ENCODE results near the gene PRMT3. TPM values are rescaled to one million over a fixed set of nuclear protein-coding genes. Genes with fewer than 3 reads are reported as not detected.

PRMT3 gene
- total and polyA plus RNA-seq, 2 of the 13 experiments (the other 11 are each of a cell fraction or from before 2014, with no cell fraction given) = 9.1 to 27.7 TPM

GRCh38 chr11:20387261-20388095 is at the start of gene PRMT3 (continued):
- TF ChIP-seq, protein P1, sequence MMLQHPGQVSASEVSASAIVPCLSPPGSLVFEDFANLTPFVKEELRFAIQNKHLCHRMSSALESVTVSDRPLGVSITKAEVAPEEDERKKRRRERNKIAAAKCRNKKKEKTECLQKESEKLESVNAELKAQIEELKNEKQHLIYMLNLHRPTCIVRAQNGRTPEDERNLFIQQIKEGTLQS (CRISPR knock-in tag; IDR thresholded peaks at IDR 0.05) = 0 out of 2 replicates have a peak, but pooled peaks have one; percentile 7
- peak; percentile 94 for TF ChIP-seq CREB1 (IDR thresholded peaks at IDR 0.05)
- TF ChIP-seq CREB1 (CRISPR knock-in tag; IDR thresholded peaks at IDR 0.05) = peak; percentile 97
- peak; percentile 92; the same call in 1 of the 2 replicates for TF ChIP-seq ZNF773 (CRISPR knock-in tag; IDR thresholded peaks at IDR 0.05; ENCODE audit: borderline replicate concordance)
- no peak; the same call in 1 of the 2 replicates for TF ChIP-seq WIZ (CRISPR knock-in tag; IDR thresholded peaks at IDR 0.05)
- no peak; the same call in 1 of the 2 replicates for TF ChIP-seq UBTF (CRISPR knock-in tag; IDR thresholded peaks at IDR 0.05)
- TF ChIP-seq RFX5 (IDR thresholded peaks at IDR 0.05; ENCODE audit: low read depth, low read length) = no peak
- peak; percentile 98 for TF ChIP-seq ZMYM4 (CRISPR knock-in tag; IDR thresholded peaks at IDR 0.05)
- TF ChIP-seq ZSCAN12 (CRISPR knock-in tag; IDR thresholded peaks at IDR 0.05) = peak; percentile 96; the same call in 1 of the 2 replicates
- TF ChIP-seq, protein P2, sequence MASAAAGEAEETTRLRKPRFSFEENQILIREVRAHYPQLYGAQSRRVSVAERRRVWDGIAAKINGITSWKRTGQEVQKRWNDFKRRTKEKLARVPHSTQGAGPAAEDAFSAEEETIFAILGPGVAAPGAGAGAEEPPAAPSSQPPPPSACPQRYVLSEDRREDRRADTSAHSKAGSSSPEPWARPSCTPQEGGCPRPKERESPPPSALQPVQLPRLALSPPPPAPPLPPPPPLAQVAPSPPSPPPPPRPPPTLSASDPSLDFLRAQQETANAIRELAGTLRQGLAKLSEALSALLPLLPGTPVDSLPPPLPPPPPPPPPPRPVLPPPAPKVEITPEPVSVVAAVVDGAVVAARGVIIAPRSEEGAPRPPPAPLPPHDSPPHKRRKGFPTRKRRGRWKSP (CRISPR knock-in tag; IDR thresholded peaks at IDR 0.05) = peak; percentile 99
- 0 out of 2 replicates have a peak, but pooled peaks have one; percentile 2 for TF ChIP-seq DNMT3B (CRISPR knock-in tag; conservative IDR thresholded peaks at IDR 0.05)
- 0 out of 2 replicates have a peak, but pooled peaks have one; percentile 89 for TF ChIP-seq MAF1 (CRISPR knock-in tag; IDR thresholded peaks at IDR 0.05; ENCODE audit: borderline replicate concordance)
- TF ChIP-seq MED13 (CRISPR knock-in tag; IDR thresholded peaks at IDR 0.05) = peak; percentile 88
- TF ChIP-seq ZNF432 (CRISPR knock-in tag; IDR thresholded peaks at IDR 0.05; ENCODE audit: borderline replicate concordance) = peak; percentile 57; the same call in 1 of the 2 replicates
- TF ChIP-seq ZNF235 (CRISPR knock-in tag; IDR thresholded peaks at IDR 0.05; ENCODE audit: borderline replicate concordance) = peak; percentile 20; the same call in 1 of the 2 replicates
- TF ChIP-seq ZNF782 (CRISPR knock-in tag; IDR thresholded peaks at IDR 0.05; ENCODE audit: borderline replicate concordance) = peak; percentile 72
- peak; percentile 88; the same call in 1 of the 2 replicates for TF ChIP-seq GLI4 (CRISPR knock-in tag; IDR thresholded peaks at IDR 0.05; ENCODE audit: borderline replicate concordance)
- peak; percentile 28; the same call in 1 of the 2 replicates for TF ChIP-seq ZNF629 (CRISPR knock-in tag; conservative IDR thresholded peaks at IDR 0.05)
- peak; percentile 90 for TF ChIP-seq SAP130 (CRISPR knock-in tag; IDR thresholded peaks at IDR 0.05; ENCODE audit: low read depth)
- peak; percentile 44; the same call in 1 of the 2 replicates for TF ChIP-seq ZNF766 (CRISPR knock-in tag; IDR thresholded peaks at IDR 0.05; ENCODE audit: borderline replicate concordance)
- TF ChIP-seq AGO1 (IDR thresholded peaks at IDR 0.05; ENCODE audit: low read depth, low read length, poor library complexity, severe bottlenecking) = no peak
- TF ChIP-seq ZBTB3 (CRISPR knock-in tag; IDR thresholded peaks at IDR 0.05; ENCODE audit: borderline replicate concordance, low read depth) = peak; percentile 95
- 0 out of 2 replicates have a peak, but pooled peaks have one; percentile 37 for TF ChIP-seq ZMAT3 (CRISPR knock-in tag; conservative IDR thresholded peaks at IDR 0.05)
- TF ChIP-seq ZNF33A (CRISPR knock-in tag; IDR thresholded peaks at IDR 0.05; ENCODE audit: borderline replicate concordance) = no peak
- TF ChIP-seq ZBTB21 (CRISPR knock-in tag; IDR thresholded peaks at IDR 0.05) = no peak; the same call in 1 of the 2 replicates
- peak; percentile 98 for TF ChIP-seq MAX (IDR thresholded peaks at IDR 0.05)
- TF ChIP-seq RAD21 (CRISPR knock-in tag; IDR thresholded peaks at IDR 0.05) = peak; percentile 63
